AG04449 (cell line): ENCODE results near the gene RPE65.
"Not testable (repeated sequence)": the region's sequence is repeated elsewhere in the genome, so short reads cannot be mapped to it uniquely, and the experiment has no call there.

ENCODE experiments used
- CTCF ChIA-PET: fragments of 350-600 bp; formaldehyde crosslinking; extraction: SDS; loops from one replicate; lab custom pipeline; 2021; ENCODE audit warnings: antibody characterized with exemption; lab: Yijun Ruan, JAX
- POLR2A ChIA-PET: fragments of 400-600, 350-600 bp; formaldehyde crosslinking; extraction: SDS; loops from one replicate; lab custom pipeline; 2020; ENCODE audit warnings: antibody characterized with exemption, inconsistent platforms; lab: Yijun Ruan, JAX
- DNase-seq: peaks from one replicate; pipeline ENCODE4 v3.0.0-alpha.2; 2010; ENCODE audit warnings: low read depth, low spot score
- H3K4me3 ChIP-seq: 2 replicates; pipeline ENCODE4 v1.5.1; 2011; ENCODE audit warnings: low read depth, mild to moderate bottlenecking, control low read depth, low read length
- CTCF ChIP-seq: IDR thresholded peaks from one replicate; pipeline ENCODE4 v1.5.1; 2011; ENCODE audit warnings: mild to moderate bottlenecking, moderate library complexity, low read length, control low read depth, inconsistent platforms; ENCODE audit not compliant: insufficient read depth; ENCODE audit errors: missing control alignments

Gene RPE65

GRCh38 chr1:68493193-68493592, 43.4 kb upstream of the RPE65 start:
- ChIA-PET POLR2A (no interaction called here), CTCF (interaction anchor here (1.3 to 2.0 kb wide), 2 partner anchors 24 to 377 kb away, joined by 3 to 6 read pairs; no protein-coding TSS in a partner anchor)
- H3K4me3 ChIP-seq: no peak overlapping the region
- no peak for DNase-seq
- TF ChIP-seq CTCF: no peak

GRCh38 chr1:68492255-68492654, 42.5 kb upstream of the RPE65 start:
- CTCF ChIA-PET: interaction anchor here (2.0 kb wide), 1 partner anchor 23 kb away, joined by 6 read pairs; no protein-coding TSS in a partner anchor

GRCh38 chr1:68490046-68490651, 40.4 kb upstream of the RPE65 start:
- POLR2A ChIA-PET: no interaction called here
- CTCF ChIA-PET: no interaction called here
- no peak overlapping the region for H3K4me3 ChIP-seq
- TF ChIP-seq CTCF: no peak
- no peak for DNase-seq

More at GRCh38 chr1:68492255-68492654, 42.5 kb upstream of the RPE65 start:
- DNase-seq, H3K4me3 ChIP-seq, POLR2A ChIA-PET: not testable (repeated sequence)

- CTCF ChIA-PET: interaction anchor here (1.3 to 2.4 kb wide), 2 partner anchors 16 to 369 kb away, joined by 5 to 9 read pairs; no protein-coding TSS in a partner anchor
- H3K4me3 ChIP-seq: no peak overlapping the region
- no peak for TF ChIP-seq CTCF
- POLR2A ChIA-PET: no interaction called here
- DNase-seq: no peak
Observed at GRCh38 chr1:68485431-68486022, 35.8 kb upstream of the RPE65 start.

- no peak for TF ChIP-seq CTCF
- ChIA-PET CTCF (interaction anchor here (0.9 to 2.4 kb wide), 3 partner anchors 11 to 368 kb away, joined by 3 to 9 read pairs (median 5); no protein-coding TSS in a partner anchor), POLR2A (no interaction called here)
- DNase-seq: no peak
- no peak overlapping the region for H3K4me3 ChIP-seq
Observed at GRCh38 chr1:68484618-68485017, 34.9 kb upstream of the RPE65 start.

GRCh38 chr1:68481041-68481440, 31.3 kb upstream of the RPE65 start:
- DNase-seq: no peak
- ChIA-PET CTCF (interaction anchor here (1.2 to 1.7 kb wide), 2 partner anchors 7 to 11 kb away, joined by 3 read pairs; no protein-coding TSS in a partner anchor), POLR2A (no interaction called here)
- H3K4me3 ChIP-seq: no peak overlapping the region
- TF ChIP-seq CTCF: no peak
